HFF-Myc (cell line): ENCODE results near the gene ZNF710.
"Not testable (repeated sequence)": the region's sequence is repeated elsewhere in the genome, so short reads cannot be mapped to it uniquely, and the experiment has no call there.

Experiments
- DNase-seq: peaks from one replicate; pipeline ENCODE4 v3.0.0-alpha.2; 2011; ENCODE audit warnings: low read depth; ENCODE audit errors: extremely low read depth
- H3K4me3 ChIP-seq: replicated peaks from 2 replicates; pipeline ENCODE4 v1.5.1; 2011; ENCODE audit warnings: low read depth, mild to moderate bottlenecking, control low read depth, low read length
- CTCF ChIP-seq: IDR thresholded peaks from 2 replicates; pipeline ENCODE4 v1.5.1; 2012; ENCODE audit warnings: mild to moderate bottlenecking, low read depth, low read length, control low read depth; ENCODE audit errors: missing control alignments

The ZNF710 gene, protein sequence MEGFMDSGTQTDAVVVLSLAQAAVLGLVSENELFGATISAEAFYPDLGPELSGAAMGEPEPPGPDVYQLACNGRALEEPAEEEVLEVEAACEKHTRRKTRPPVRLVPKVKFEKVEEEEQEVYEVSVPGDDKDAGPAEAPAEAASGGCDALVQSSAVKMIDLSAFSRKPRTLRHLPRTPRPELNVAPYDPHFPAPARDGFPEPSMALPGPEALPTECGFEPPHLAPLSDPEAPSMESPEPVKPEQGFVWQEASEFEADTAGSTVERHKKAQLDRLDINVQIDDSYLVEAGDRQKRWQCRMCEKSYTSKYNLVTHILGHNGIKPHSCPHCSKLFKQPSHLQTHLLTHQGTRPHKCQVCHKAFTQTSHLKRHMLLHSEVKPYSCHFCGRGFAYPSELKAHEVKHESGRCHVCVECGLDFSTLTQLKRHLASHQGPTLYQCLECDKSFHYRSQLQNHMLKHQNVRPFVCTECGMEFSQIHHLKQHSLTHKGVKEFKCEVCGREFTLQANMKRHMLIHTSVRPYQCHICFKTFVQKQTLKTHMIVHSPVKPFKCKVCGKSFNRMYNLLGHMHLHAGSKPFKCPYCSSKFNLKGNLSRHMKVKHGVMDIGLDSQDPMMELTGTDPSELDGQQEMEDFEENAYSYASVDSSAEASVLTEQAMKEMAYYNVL

GRCh38 chr15:90001062-90001682, at the start of gene ZNF710:
TSS of gene ZNF710 (plus strand) at chr15:90001324. CDS start at chr15:90067138, 65,814 bp downstream.
- no peak for TF ChIP-seq CTCF
- H3K4me3 ChIP-seq = peak within 1 kb of the TSS; percentile 57
- no peak for DNase-seq

DNA sequence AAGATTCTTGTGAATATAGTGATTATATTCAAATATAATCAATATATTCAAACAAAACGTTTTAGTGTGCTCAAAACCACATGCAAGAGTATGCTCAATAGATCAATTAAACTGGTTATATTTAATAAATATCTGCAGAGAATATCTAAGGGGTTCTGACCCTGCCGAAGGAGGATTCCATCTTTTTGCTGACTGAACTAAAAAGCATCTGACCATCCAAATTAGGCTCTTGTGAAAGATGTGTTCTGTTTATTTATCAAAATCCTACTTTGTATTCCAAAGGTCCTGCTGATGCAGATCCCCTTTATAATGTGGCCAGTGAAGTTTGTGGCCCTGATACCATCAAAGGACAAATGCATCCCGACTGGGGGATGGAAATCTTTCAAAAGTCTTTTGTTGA, 46.6 kb upstream of the ZNF710 start:
- DNase-seq = no peak
- TF ChIP-seq CTCF = no peak
- no peak overlapping the region for H3K4me3 ChIP-seq

DNA sequence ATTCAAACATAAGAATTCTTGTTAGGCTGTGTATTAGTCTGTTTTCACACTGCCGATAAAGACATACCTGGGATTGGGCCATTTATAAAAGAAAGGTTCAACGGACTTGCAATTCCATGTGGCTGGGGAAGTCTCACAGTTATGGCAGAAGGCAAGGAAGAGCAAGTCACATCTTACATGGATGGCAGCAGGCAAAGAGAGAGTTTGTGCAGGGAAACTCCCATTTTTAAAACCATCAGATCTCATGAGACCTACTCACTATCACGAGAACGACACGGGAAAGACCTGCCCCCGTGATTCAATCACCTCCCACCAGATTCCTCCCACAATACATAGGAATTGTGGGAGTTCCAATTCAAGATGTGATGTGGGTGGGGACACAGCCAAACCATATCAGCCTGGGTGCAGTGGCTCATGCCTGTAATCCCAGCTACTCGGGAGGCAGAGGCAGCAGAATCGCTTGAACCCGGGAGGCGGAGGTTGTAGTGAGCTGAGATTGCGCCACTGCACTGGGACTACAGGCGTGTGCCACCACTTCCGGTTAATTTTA, 45.6 kb upstream of the ZNF710 start:
- H3K4me3 ChIP-seq, DNase-seq: not testable (repeated sequence)

- TF ChIP-seq CTCF = no peak
- no peak for DNase-seq
- H3K4me3 ChIP-seq = no peak overlapping the region
Measured at GRCh38 chr15:89958107-89958805, 42.9 kb upstream of the ZNF710 start.

DNA sequence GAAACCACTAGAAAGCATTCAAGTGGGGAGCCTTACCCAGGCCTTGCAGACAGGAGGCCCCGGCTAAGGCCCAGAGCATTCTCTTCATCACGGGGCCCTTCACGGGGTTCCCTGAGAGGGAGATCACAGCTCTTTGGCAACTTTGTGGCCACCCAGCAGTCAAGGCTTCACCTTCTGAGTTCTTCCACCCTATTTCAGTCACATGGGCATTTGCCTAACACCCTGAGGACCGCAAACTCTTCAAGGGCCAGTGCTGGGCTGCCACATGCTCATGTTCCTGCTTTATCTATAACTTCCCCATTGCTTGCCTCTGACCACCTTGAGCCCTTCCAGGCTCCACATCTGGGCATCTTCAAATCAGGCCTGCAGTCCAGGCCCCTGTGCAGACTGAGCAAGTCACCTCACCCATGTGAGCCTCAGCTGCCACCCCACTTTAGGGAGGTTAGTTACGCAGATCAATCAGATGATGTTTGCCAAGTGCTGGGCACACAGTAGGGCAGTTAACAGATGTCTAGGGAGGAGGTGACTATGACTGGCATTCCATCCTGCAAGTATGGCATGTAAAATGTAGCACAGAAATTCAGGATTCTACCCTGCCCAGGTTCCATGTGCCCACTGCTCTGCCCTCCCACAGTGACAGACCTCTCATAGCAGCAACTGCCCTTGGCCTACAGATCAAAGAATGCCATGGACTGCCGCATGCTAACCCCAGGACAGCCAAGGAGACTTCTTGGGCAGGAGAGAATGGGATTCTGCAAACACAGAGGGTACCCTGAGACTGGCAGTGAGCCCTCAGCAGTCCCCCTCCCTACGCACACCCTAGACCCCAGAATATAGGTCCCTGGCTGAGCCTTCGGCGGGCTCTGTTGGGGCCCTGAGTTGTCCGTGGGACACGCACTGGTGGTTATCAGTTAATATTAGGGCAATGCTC, 37.6 kb upstream of the ZNF710 start:
- DNase-seq = no peak
- H3K4me3 ChIP-seq = no peak overlapping the region
- no peak for TF ChIP-seq CTCF

DNA sequence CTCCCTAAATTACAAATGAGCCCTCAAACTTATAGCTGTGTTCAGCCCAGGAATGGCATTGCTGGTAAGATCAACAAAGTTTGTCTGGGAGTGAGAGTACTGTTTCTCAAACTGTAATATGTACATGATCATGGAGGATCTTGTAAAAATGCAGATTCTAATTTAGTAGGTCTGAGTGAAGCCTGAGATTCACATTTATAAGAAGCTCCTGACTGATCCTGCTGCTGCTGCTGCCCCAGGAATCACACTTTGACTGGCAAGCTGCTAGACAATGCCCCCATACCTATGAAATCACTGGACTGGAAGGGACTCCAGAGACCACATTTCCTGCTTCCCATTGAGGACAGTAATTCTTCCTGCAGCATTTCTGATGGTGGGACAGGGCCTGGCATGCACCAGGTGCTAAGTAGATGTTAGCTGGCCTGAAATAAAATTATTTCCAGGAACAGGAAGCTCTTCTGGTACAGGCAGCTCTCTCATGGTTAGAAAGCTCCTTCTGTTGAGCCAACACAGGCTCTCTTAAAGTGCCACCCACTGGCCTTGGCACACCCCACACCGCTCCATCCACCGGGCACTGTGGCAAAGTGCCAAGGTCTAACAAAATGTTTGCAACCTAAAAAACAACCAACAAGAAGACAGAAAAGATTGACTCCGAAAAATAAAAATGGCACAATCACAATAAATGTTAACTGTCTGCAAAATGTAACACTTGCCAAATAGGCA, 36.7 kb upstream of the ZNF710 start:
- no peak for DNase-seq
- TF ChIP-seq CTCF = no peak
- H3K4me3 ChIP-seq = no peak overlapping the region
